Hindlimb muscle (tissue), 1 donor: ENCODE measurements around the gene OSBPL1A. TPM values are rescaled to one million over a fixed set of nuclear protein-coding genes. Genes with fewer than 3 reads are reported as not detected.

ENCODE experiments used
- DNase-seq: peaks from one replicate; pipeline ENCODE4 v3.0.0-alpha.2; 2013
- polyA plus RNA-seq: library from polyadenylated mRNA; unstranded; fragments of 120-200 nt; gene quantifications from one replicate; pipeline ENCODE4 v1.2.1, GENCODE V29; 2013; ENCODE audit not compliant: insufficient read length

Gene OSBPL1A
- polyA plus RNA-seq, 1 donor, result 53.9 TPM

DNA sequence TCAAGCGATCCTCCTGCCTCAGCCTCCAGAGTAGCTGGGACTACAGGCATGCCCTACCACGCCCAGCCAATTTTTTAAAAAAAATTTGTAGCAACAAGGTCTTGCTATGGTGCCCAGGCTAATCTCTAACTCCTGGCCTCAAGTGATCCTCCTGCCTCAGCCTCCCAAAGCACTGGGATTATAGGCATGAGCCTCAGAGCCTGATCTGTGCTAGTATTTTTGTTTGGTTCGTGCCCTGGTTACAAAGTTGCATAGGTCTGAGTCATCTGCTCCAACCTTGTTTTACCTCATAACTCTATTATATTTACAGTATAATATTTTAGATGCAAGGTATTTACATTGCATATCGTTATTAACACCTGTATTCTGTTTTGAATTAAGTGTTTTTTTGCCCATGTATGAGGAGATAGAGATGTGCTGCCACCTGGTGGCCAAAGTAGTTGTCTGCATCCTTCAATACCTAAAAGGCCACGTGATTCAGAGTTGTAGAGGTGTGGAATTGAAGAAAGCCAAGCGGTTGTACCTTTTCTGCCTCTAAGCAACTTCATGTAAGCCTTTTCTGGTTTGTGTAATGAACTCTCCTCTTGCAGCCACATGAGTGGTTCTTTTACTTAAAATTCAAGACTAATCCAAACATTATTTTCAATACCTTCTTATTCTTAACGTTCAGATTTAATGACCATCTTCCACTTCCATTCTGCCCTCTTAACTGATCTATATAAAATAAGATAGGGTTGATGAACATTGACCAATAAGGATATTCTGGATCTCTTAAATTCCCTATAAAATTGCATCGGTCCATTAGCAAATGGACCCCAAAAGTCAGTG, 278.7 kb downstream of the OSBPL1A start:
- DNase-seq, result peak; percentile 76

- no peak for DNase-seq
These were observed 282.0 kb downstream of the OSBPL1A start for GRCh38 chr18:24115628-24116027.

DNA sequence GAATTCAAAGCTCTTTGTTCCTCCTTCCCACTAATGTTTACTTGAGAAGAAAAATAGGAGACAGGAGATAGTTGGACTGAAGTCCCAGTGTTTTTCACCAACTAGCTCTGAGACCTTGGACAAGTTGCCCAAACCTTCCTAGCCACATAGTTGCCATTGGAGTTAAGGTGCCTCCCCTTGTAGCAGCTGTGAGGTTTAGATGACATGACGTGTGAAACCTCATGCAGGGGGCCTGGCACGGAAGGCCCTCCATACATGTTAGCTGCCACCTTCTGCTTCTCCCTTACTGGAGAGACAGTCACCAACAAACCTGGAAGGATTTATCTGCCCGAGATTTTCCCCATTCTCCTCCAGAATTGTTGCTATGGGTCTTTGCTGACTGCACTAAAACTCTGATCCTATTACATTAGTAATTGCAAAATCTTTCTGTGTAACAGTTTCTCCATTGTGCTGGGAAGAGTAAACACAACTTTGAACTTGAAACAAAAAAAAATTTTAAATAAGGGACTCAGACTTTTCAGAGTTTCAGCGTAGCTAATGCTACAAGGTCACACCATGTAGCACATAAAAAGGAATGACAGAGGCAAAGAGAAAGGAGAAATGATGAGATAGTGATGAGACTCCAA, 282.6 kb downstream of the OSBPL1A start:
- no peak for DNase-seq

DNA sequence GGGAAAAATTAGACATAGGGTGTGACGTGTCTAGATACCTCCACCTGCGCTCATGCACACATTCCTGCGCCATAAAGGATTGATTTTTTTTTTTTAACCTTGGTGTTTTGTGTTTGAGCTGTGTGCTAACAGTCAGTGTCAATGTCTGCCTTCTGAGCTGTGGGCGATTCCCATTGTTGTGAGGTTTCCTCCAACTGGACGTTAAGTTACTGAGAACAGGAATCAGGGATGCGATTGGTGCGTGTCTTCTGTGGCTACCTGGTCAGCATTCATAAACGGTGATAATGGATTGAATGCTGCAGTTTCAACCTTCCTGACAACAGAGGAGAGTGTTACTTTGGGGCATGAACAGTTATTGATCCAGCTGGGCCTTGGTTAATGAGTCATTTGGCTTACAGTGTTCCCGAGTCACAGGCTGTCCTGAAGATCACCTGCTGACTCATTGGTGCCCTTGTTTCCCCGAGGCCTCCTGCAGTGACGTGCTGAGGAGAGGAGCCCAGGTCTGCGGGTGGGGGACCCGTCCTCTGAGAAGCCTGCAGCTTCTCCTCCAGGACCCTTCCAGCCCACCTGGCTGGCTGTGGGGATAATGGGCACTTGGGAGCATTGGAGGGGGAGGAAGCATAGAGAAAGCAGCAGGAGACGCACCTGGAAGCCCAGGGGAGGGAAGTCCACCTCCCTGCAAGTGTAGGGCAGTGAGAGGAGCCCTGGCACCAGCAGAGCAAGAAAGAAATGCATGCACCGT, 284.6 kb downstream of the OSBPL1A start:
- DNase-seq, result no peak

DNA sequence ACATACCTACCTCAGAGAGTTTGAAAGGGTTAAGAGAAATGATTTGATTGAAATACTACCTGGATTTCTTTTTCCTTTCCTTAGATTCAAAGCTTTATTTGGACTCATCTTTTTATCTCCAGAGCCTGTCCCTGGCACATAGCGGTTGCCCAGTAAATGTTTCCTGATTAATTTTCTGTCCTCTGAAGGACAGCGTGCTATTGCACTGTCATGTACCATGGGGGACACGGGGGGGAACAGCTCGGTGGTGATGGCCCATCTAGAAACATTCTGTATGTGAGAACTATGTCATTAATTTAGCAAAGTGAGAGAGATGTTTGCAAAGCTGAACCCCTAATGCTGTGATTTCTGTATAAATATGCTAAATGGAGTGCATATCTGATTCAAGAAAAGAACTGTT, 285.2 kb downstream of the OSBPL1A start:
- no peak for DNase-seq

Other genes starting within 250 kb of the OSBPL1A start
- gene IMPACT, start 28.8 kb upstream of the OSBPL1A start, polyA plus RNA-seq, result 36.6 TPM
- 0.06 TPM for gene HRH4, start 62.8 kb upstream of the OSBPL1A start, polyA plus RNA-seq